CD14-positive monocyte (primary cell): ENCODE results near the gene PTH2R. TPM values are rescaled to one million over a fixed set of nuclear protein-coding genes. Genes with fewer than 3 reads are reported as not detected.

Experiments
- DNase-seq, 3 donors: peaks; one replicate each; pipeline ENCODE4 v3.0.0-alpha.2; 2011 to 2022
- H2AFZ ChIP-seq: 2 replicates; pipeline ENCODE4 v1.6.0; 2012; ENCODE audit warnings: mild to moderate bottlenecking, low read depth, low read length, inconsistent platforms; ENCODE audit not compliant: insufficient read depth, poor library complexity, severe bottlenecking
- H3K27ac ChIP-seq, 2 donors: 1 replicate in 1 of 2; 2 replicates in 1 of 2; pipeline ENCODE4 v1.5.1; 2012 to 2013; ENCODE audit warnings: low read length in 2 of 2, control low read depth in 1 of 2, inconsistent platforms in 1 of 2, low read depth in 1 of 2, mild to moderate bottlenecking in 1 of 2
- H3K27me3 ChIP-seq, 2 donors: one replicate each; pipeline versions ENCODE4 v1.6.0 to v1.6.1; 2011 to 2013; ENCODE audit warnings: low read length in 2 of 2; ENCODE audit not compliant: control insufficient read depth in 2 of 2, insufficient read depth in 2 of 2
- H3K36me3 ChIP-seq, 2 donors: replicated peaks in 1 of 2; 1 replicate in 1 of 2; 2 replicates in 1 of 2; pipeline versions ENCODE4 v1.5.1 to v1.6.1; 2012 to 2013; ENCODE audit warnings: low read length in 2 of 2, control low read depth in 1 of 2, inconsistent platforms in 1 of 2, mild to moderate bottlenecking in 1 of 2; ENCODE audit not compliant: insufficient read depth in 2 of 2, control insufficient read depth in 1 of 2
- H3K4me1 ChIP-seq, 2 donors: 1 replicate in 1 of 2; 2 replicates in 1 of 2; pipeline versions ENCODE4 v1.5.1 to v1.6.1; 2012 to 2013; ENCODE audit warnings: low read length in 2 of 2, control low read depth in 1 of 2, inconsistent platforms in 1 of 2, mild to moderate bottlenecking in 1 of 2, moderate library complexity in 1 of 2; ENCODE audit not compliant: insufficient read depth in 2 of 2, control insufficient read depth in 1 of 2
- H3K4me2 ChIP-seq: replicated peaks from 2 replicates; pipeline ENCODE3; 2012; ENCODE audit warnings: low read length, moderate library complexity, mild to moderate bottlenecking; ENCODE audit not compliant: poor library complexity, severe bottlenecking; ENCODE audit errors: extremely low read depth
- H3K4me3 ChIP-seq, 3 experiments: fragments of 200-600 bp in 1 of 3; sonication (generic) in 1 of 3; replicated peaks in 1 of 3; 1 replicate in 2 of 3; 2 replicates in 1 of 3; pipeline ENCODE4 v1.5.1; 2011 to 2013; ENCODE audit warnings: low read length in 3 of 3, mild to moderate bottlenecking in 3 of 3, control low read depth in 2 of 3, low read depth in 2 of 3, inconsistent platforms in 1 of 3, moderate library complexity in 1 of 3
- H3K79me2 ChIP-seq: 2 replicates; pipeline ENCODE4 v1.6.0; 2012; ENCODE audit warnings: mild to moderate bottlenecking, control low read depth, inconsistent platforms, low read length, moderate library complexity; ENCODE audit not compliant: insufficient read depth
- H3K9ac ChIP-seq: 2 replicates; pipeline ENCODE4 v1.6.0; 2017; ENCODE audit warnings: low read length, mild to moderate bottlenecking; ENCODE audit not compliant: insufficient read depth, poor library complexity, severe bottlenecking
- H3K9me3 ChIP-seq, 2 donors: replicated peaks in 1 of 2; 1 replicate in 1 of 2; 2 replicates in 1 of 2; pipeline versions ENCODE4 v1.5.1 to v1.6.1; 2012 to 2013; ENCODE audit warnings: low read length in 2 of 2, control low read depth in 1 of 2; ENCODE audit not compliant: control insufficient read depth in 1 of 2, insufficient read depth in 1 of 2
- H4K20me1 ChIP-seq: 2 replicates; pipeline ENCODE4 v1.6.0; 2012; ENCODE audit warnings: mild to moderate bottlenecking, low read length, control low read depth, moderate library complexity; ENCODE audit not compliant: insufficient read depth
- H3K27ac Mint-ChIP-seq, 7 donors: one replicate each; pipeline ENCODE4 v1.8.0; 2020; ENCODE audit warnings: mild to moderate bottlenecking in 7 of 7, mixed read lengths in 7 of 7, moderate library complexity in 6 of 7, inconsistent platforms in 2 of 7
- H3K27me3 Mint-ChIP-seq, 3 donors: one replicate each; pipeline ENCODE4 v1.8.0; 2021 to 2022; ENCODE audit warnings: low read depth in 3 of 3, mild to moderate bottlenecking in 3 of 3, mixed read lengths in 3 of 3, moderate library complexity in 3 of 3, inconsistent platforms in 1 of 3
- H3K36me3 Mint-ChIP-seq, 2 donors: one replicate each; pipeline ENCODE4 v1.8.0; 2020; ENCODE audit warnings: mixed read lengths in 2 of 2, inconsistent platforms in 1 of 2, mild to moderate bottlenecking in 1 of 2
- H3K4me1 Mint-ChIP-seq: one replicate; pipeline ENCODE4 v1.8.0; 2020; ENCODE audit warnings: mild to moderate bottlenecking, mixed read lengths
- H3K4me3 Mint-ChIP-seq, 2 donors: one replicate each; pipeline ENCODE4 v1.8.0; 2020; ENCODE audit warnings: mild to moderate bottlenecking in 2 of 2, mixed read lengths in 2 of 2, moderate library complexity in 1 of 2
- H3K9me3 Mint-ChIP-seq, 7 donors: one replicate each; pipeline ENCODE4 v1.8.0; 2020 to 2022; ENCODE audit warnings: mixed read lengths in 7 of 7, mild to moderate bottlenecking in 6 of 7, moderate library complexity in 6 of 7, inconsistent platforms in 2 of 7
- WGBS: methylation state at CpG from one replicate; pipeline ENCODE4 v1.1.5; 2013; ENCODE audit warnings: missing lambda C conversion rate; ENCODE audit not compliant: insufficient coverage; 5-methylcytosine and 5-hydroxymethylcytosine counted together
- intact Hi-C, 2 donors: fragments of 100-400 bp; cut with micrococcal nuclease; formaldehyde crosslinking; loops; one replicate each; pipeline versions ENCODE4 v1.15.0 to v1.15.1; 2023
- polyA plus RNA-seq, 3 donors: library from polyadenylated mRNA; depleted of rRNA in 1 of 3; unstranded in 2 of 3; stranded (reverse) in 1 of 3; fragments of 300-500 nt in 2 of 3; fragments of >200 nt in 1 of 3; fragmentation: Illumina TruSeq in 2 of 3; gene quantifications; 1 replicate in 2 of 3; 2 replicates in 1 of 3; pipeline ENCODE4 v1.2.3, GENCODE V29; 2012 to 2021
- TF ChIP-seq, protein P1 (sequence below): fragments of 200-600 bp; IDR thresholded peaks from one replicate; pipeline ENCODE4 v1.8.0; 2022; ENCODE audit warnings: antibody characterized with exemption, mild to moderate bottlenecking

The PTH2R gene
- polyA plus RNA-seq, 3 donors: 0.07 to 0.12 (median 0.11) TPM

- Histone ChIP-seq H3K79me2 (no peaks in the 10 kb centered on the region), H3K4me1 (no peaks in the 10 kb centered on the region), H3K9me3 (peaks cover 9 to 14% of the 10 kb centered on the region in 2 donors), H3K36me3 (no peaks in the 10 kb centered on the region), H4K20me1 (no peaks in the 10 kb centered on the region), H2AFZ (no peak overlapping the region), H3K9ac (no peak overlapping the region), H3K27me3 (peaks cover 9 to 11% of the 10 kb centered on the region in 2 donors), H3K4me3 (no peak overlapping the region), H3K4me2 (no peak overlapping the region), H3K27ac (no peak overlapping the region)
- DNase-seq: no peak
- H3K27ac Mint-ChIP-seq: no peak overlapping the region
- WGBS: 100% methylated on average over 1 of the region's 1 CpG
- peaks cover 3 to 16% (median 12%) of the 10 kb centered on the region in 7 donors for H3K9me3 Mint-ChIP-seq
- peaks cover 3 to 7% (median 4%) of the 10 kb centered on the region in 3 donors for H3K27me3 Mint-ChIP-seq
- no peak overlapping the region for H3K4me3 Mint-ChIP-seq
- H3K36me3 Mint-ChIP-seq: no peaks in the 10 kb centered on the region
- no peaks in the 10 kb centered on the region for H3K4me1 Mint-ChIP-seq
- intact Hi-C loops: no loop called here
- TF ChIP-seq, protein P1, sequence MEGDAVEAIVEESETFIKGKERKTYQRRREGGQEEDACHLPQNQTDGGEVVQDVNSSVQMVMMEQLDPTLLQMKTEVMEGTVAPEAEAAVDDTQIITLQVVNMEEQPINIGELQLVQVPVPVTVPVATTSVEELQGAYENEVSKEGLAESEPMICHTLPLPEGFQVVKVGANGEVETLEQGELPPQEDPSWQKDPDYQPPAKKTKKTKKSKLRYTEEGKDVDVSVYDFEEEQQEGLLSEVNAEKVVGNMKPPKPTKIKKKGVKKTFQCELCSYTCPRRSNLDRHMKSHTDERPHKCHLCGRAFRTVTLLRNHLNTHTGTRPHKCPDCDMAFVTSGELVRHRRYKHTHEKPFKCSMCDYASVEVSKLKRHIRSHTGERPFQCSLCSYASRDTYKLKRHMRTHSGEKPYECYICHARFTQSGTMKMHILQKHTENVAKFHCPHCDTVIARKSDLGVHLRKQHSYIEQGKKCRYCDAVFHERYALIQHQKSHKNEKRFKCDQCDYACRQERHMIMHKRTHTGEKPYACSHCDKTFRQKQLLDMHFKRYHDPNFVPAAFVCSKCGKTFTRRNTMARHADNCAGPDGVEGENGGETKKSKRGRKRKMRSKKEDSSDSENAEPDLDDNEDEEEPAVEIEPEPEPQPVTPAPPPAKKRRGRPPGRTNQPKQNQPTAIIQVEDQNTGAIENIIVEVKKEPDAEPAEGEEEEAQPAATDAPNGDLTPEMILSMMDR: no peak
Observed at GRCh38 chr2:208399201-208399600, 7.4 kb upstream of the PTH2R start.

- no peaks in the 10 kb centered on the region for H3K4me1 ChIP-seq
- Mint-ChIP-seq H3K4me3 (peak overlapping the region in 1 of 2 donors; percentile 78), H3K36me3 (peaks cover 0 to 4% of the 10 kb centered on the region in 2 donors), H3K9me3 (peaks cover 0 to 12% (median 2%) of the 10 kb centered on the region in 7 donors), H3K27ac (no peak overlapping the region), H3K27me3 (peaks cover 41 to 57% (median 44%) of the 10 kb centered on the region in 3 donors), H3K4me1 (peaks cover 6% of the 10 kb centered on the region)
- intact Hi-C loops: no loop called here
- DNase-seq: no peak
- H3K9me3 ChIP-seq: peaks cover 0 to 9% of the 10 kb centered on the region in 2 donors
- H3K36me3 ChIP-seq: no peaks in the 10 kb centered on the region
- no peak overlapping the region for H3K4me2 ChIP-seq
- H4K20me1 ChIP-seq: no peaks in the 10 kb centered on the region
- H3K4me3 ChIP-seq: no peak overlapping the region
- TF ChIP-seq, protein P1: no peak
- peaks cover 58 to 70% of the 10 kb centered on the region in 2 donors for H3K27me3 ChIP-seq
- no peaks in the 10 kb centered on the region for H3K79me2 ChIP-seq
- WGBS: 42% methylated on average over 3 of the region's 9 CpGs
- H3K9ac ChIP-seq: no peak overlapping the region
- no peak overlapping the region for H2AFZ ChIP-seq
- H3K27ac ChIP-seq: no peak overlapping the region
Observed at GRCh38 chr2:208407667-208408066, 1.1 kb downstream of the PTH2R start.
